Stimulated activated CD8-positive, alpha-beta memory T cell treated with anti-CD3 and anti-CD28 coated beads, Interleukin-12 subunit alpha, Interleukin-12 subunit beta, amount 100 ng/mL, for 24 hours (primary cell): ENCODE results near the gene TOE1.
"Not testable (repeated sequence)": the region's sequence is repeated elsewhere in the genome, so short reads cannot be mapped to it uniquely, and the experiment has no call there.

Experiments used
- DNase-seq: peaks from one replicate; pipeline ENCODE4 v3.0.0-alpha.2; 2020; ENCODE audit errors: extremely low read depth

The TOE1 gene

DNA sequence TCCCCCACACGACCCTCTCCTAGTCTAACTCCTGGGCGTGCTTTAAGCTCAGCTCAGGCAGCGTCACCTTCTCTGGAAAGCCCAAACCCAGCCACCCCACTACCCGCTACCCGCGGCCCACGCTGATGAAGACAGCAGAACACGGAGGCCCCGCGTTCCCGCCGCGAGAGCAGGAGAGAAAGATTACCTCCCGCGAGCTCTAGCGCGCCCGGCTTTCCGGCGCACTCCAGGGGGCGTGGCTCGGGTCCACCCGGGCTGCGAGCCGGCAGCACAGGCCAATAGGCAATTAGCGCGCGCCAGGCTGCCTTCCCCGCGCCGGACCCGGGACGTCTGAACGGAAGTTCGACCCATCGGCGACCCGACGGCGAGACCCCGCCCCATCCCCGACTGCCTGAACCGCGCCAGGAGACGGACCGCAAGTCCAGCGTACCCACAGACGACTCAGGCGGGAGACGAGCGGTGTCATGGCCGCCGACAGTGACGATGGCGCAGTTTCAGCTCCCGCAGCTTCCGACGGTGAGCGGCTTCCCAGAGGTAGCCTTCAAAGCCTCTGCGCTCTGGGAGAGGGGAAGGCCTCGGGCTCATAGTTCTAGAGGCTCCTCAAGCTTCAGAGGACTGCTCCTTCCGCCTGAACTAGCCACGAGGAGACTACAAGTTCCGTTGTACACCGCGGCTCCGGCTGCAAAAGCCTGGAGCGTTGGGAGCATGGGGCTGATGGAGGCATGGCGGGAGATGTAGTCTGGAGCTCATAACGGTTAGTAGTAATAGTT lies at the start of gene TOE1, which contains the start of gene MUTYH:
Gene TOE1, plus strand, starts transcription at position 382 of the 770 bp plus-strand sequence. Its CDS starts 83 bp downstream, at position 465.
Gene MUTYH, minus strand, starts transcription at position 652 of the 770 bp plus-strand sequence. CDS start 5,935 bp downstream, outside the sequence.
- peak; percentile 90 for DNase-seq

DNA sequence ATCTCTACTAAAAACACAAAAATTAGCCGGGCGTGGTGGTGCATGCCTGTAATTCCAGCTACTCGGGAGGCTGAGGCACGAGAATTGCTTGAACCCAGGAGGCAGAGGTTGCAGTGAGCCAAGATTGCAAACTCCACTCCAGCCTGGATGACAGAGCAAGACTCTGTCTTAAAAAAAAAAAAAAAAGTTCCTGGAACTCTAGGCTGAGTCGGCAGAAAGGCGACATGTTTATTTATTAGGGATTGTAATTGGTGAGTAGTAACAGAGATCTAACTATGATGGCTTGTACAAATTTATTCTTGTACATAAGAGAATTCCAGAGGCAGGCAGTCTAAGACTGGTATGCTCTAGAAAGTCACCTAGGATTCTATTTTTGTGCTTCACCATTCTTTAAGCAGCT lies 49.0 kb upstream of the TOE1 start:
- not testable (repeated sequence) for DNase-seq

DNA sequence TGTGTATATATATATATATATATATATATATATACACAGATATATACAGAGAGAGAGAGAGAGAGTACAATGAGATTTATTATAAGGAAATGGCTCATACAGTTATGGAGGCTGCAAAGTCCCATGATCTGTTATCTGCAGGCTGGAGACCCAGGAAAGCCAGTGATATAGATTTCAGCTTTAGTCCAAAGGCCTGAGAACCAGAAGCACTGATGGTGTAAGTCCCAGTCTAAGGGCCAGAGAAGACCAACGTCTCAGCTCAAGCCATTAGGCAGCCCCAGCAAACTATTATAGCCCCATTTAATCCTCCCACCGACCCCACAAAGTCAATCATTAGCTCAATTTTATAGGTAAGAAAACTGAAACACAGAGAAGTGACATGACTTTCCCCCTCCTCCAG lies 48.3 kb upstream of the TOE1 start:
- no peak for DNase-seq

DNA sequence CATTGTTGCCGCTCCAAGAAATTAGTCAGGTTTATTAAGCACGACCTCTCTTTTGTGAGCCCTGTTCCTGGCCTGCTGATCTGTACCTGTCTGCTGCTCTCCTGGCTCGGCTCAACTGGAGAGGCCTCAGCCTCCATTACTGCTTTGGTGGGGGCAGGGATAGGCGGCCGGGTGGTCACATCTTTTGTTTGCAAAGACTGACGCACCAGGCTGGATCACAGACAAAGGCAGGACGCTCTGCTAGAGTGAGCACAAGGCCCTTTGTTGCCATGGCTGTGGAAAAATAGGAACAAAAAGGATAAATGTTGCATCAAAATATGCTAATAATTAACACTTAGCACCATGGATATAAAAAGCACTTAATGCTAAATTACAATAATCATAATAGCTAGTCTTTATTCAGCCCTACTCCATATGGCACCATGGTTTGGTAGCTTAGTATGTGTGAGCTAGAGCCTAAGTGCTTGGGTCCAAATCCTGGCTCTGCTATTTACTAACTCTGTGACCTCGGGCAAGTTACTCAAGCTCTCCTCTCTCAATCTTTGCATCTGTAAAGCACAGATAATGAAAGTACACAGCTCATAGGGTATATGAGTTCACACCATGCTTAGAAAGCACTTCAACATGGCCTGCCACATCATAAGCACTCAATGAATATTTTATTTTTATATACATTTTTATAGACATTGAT lies 42.2 kb upstream of the TOE1 start:
- no peak for DNase-seq

DNA sequence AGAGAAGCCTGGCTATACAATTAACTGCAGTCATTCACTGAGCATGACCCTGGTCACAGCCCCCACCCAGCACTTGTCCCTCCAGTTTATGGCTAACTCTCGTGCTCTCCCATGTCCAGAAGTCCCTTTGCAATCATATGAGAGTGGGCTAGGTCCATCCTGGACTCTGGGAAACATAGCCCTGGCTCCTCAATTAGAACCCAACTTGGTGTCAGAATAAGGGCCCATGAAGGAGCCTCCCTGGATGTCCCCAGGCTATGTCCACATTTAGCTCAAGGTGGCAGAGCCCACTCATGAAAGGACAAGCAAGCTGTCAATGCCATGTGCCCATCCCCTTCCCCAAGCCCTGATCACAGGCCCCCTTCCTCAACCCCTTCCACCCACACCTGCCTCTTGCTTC lies 40.7 kb upstream of the TOE1 start:
- no peak for DNase-seq

DNA sequence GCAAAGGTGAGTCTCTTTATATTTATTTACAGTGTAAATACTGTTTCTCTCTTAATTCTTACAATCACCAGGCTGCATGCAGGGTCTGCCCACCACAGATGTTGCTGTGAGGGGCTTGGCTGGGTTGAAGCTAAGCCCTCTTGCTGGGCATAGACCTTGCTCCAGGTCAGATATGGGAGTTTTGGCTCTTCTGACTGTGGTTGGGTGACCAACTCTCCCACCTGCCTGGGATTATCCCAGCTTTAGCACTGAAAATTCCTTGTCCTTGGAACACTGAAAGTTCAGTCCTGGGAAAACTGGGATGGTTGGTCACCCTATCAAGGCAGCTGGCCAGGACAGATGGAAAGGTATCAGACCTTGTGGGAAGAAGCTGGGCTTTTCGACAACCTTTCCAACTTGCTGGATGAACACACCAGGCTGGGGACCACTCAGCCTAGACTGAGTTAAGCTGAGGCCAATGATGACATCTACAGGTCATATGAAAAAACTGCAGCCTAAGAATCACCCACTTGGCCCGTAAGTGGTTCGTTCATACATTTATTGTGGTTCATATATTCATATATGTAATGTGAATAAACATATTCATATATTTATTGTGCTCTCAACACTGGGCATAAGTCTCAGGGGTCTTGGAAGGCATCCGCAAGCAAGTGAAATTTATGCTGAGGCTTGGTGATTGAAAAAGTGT lies 39.8 kb upstream of the TOE1 start:
- no peak for DNase-seq

DNA sequence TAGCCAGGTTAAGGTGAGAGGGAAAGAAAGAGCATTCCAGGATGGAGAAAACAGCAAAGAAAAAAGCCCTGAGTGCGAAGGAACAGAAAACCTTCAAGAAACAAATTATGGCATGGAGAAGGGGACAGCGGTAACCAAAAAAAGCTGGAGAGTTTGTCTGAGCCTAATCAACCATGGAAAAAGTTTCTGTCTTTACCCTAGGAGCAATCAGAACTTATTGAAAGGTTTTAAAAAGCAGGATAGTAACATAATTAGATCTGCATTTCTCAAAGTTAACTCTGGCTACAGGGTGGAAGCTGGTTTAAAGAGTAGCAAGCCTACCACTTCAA lies 39.3 kb upstream of the TOE1 start:
- no peak for DNase-seq

DNA sequence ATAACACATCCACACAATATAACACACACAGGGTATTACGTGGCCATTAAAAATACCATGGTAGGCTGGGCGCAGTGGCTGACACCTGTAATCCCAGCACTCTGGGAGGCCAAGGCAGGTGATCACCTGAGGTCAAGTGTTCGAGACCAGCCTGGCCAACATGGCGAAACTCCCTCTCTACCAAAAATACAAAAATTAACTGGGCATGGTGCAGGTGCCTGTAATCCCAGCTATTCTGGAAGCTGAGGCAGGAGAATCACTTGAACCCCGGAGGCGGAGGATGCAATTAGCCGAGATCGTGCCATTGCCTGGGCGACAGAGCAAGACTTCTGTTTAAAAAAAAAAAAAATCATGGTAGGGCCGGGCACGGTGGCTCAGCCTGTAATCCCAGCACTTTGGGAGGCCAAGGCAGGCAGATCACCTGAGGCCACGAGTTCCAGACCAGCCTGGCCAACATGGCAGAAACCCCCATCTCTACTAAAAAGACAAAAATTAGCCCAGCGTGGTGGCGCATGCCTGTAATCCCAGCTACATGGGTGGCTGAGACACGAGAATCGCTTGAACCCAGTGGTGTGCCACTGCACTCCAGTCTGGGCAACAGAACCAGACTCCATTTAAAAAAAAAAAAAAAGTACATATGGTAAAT lies 37.3 kb upstream of the TOE1 start:
- no peak for DNase-seq

DNA sequence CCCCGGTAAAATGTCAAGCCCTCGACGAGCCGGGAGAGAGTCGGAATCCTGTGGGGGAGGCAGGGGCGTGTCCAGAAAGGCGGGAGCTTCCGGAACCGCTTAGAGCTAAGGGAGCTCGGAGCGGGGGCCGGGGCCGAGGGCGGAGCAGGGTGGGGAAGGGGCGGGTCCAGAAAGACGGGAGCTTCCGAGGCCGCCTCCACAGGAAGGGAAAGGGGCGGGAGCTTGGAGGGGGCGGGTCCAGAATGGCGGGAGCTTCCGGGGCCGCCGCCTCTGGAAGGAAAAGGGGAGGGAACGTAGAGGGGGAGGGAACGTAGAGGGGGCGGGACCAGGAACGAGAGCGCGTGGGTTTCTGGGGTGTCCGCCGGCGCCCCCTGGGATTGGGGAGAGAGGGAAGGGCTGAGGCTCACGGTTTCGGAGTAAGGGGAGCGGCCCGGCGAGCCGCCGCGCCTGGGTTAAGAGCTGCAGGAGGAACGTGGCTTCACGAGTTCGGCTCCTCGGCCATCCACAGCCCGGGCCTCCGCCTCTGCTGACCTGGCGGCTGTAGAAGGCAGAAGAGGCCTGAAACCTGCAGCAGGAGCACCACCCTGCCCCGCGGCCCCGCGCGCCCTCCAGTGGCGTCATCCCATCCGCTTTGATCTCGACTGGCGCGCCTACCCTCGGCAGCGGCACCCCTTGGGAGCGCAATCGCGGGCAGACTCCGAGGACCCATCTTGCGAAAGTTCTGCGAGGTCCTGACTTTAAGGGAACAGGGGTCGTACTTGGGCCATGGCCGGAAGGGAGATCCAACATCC lies 36.3 kb upstream of the TOE1 start:
- peak; percentile 97 for DNase-seq

DNA sequence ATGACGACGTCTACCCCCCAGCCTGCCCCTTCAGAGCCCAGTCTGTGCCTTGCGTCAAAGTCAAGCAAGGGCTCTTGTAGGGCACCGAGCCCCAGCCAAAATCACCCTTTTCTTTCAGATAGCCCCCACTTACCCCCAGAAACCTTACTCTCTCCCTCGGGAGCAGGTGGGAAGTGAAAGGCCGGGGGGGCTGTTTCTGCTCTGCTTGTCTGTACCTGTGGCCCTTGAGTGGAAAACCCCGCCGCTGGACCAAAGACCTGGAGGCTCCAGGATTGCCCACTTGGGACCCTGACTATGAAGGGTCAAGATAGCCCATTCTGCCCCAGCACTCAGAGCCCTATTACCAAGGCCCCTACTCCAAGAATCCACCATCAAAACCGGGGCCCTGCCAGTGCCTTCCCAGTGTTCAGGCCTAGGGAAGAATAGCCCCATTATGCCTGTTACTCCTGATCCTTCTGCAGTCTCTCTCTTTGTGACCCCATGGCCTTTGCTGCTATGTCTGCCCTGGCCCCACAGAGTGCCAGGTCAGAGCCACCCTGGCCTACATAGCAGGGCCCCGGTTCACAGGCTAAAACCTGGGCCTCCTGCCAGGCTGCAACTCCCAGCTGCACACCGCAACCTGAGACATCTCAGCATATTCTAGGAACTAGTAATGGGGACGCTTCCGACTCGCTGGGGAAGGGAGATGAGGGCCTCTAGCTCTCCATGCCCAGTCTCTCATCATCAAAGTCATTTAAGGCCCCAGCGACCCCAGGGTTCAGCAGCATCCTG lies 35.5 kb upstream of the TOE1 start:
- no peak for DNase-seq

DNA sequence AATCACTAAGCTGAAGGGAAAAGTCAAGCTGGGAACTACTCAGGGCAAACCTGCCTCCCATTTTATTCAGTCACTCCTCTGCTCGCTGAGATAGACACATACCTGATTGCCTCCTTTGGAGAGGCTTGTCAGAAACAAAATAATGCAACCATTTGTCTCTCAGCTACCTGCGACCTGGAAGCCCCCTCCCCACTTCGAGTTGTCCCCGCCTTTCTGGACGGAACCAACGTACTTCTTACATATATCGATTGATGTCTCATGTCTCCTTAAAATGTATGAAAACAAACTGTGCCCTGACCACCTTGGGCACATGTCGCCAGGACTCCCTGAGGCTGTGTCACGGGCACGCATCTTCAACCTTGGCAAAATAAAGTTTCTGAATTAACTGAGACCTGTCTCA lies 34.7 kb upstream of the TOE1 start:
- no peak for DNase-seq

DNA sequence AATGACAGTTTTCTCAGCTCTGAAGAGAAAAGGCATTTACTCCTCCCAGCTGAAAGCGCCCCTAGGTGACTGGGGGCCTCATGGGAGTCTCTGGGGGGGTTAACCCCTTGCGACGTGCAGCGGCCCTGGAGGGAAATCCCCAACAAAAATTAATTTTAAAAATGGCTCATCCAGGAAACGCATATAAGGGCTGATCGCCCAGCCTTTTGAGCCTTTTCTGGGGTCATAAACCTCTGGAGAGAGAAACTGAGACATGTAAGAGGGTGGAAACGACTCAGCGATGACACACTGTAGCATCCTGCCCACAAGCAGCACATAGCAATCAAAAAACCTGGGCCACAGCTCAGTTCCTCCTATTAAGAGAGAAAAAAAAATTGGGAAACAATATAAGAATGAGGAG lies 33.7 kb upstream of the TOE1 start:
- no peak for DNase-seq

DNA sequence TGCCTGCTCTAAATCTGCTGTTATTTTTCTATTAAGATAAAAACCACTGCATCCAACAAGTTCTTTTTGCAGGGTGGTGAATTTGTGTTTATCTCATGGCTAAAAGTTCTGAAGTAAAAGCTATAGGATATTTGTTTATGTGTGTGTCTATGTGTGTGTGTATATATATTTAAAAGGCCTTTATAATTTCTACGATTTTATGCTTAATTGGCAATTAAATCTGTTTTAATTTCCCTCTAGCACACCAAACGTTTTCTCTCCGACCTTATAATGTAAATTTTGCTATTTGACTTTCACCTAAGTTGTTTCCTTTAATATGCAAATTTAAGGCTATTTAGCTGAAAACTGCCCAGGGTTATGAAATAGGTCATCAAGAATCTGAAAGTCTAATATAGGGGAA lies 33.1 kb upstream of the TOE1 start:
- no peak for DNase-seq

DNA sequence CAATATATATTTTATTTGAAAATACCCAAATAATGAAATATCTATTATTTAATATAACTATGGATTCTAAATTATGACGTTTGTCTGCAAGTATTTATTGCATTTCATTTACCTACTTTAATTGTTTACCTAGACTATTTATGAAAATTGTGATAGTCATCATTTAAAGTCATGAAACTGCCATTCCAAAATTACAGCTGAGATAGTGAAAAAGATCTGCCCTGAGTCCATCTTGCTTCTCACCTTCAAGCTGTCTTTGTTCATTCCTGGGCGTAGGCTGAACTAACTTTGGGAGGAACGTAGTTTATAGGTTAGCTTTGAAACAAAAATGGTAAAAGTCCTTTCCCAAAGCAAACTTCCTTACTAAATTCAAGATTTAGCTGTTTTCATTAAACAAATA lies 25.7 kb upstream of the TOE1 start:
- no peak for DNase-seq

DNA sequence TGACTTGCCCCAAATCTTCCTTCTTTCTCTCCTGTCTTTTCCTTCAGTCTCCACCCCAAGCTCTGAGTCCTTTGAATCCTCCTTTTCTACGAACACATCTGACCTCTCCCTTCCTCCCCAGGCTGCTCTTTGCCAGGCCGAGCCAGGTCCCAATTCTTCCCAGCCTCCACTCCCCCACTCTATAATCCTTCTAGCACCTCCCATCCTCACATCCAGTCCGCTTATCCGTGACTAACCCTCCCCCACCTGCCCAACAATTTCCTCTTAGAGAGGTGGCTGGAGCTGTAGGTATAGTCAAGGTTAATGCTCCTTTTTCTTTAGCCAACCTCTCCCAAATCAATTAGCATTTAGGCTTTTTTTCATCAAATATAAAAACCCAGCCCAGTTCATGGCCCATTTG lies 22.8 kb upstream of the TOE1 start:
- no peak for DNase-seq

DNA sequence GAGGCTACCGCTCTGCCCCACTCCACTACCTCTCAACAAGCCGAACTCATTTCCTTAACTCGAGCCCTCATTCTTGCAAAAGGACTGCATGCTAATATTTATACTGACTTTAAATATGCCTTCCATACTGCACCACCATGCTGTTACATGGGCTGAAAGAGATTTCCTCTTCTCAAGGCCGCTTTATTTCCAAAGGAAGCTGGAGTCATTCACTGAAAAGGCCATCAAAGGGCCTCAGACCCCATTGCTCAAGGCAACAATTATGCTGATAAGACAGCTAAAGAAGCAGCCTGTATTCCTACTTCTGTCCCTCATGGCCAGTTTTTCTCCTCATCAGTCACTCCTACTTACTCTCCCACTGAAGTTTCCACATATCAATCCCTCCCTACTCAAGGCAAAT lies 20.2 kb upstream of the TOE1 start:
- no peak for DNase-seq

DNA sequence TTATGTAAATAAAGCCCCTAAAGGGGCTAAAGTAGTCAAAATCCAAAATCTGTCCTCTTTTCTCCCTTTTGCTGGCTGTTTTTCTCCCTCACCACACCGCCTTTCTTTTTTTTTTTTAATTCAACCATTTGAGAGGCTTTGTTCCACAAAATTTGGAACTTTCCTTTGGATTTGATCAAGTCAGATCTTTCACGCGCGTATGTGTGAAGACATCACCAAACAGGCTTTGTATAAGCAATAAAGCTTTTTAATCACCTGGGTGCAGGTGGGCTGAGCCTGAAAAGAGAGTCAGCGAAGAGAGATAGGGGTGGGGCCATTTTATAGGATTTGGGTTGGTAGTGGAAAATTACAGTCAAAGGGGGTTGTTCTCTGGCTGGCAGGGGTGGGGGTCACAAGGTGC lies 18.5 kb upstream of the TOE1 start:
- no peak for DNase-seq

DNA sequence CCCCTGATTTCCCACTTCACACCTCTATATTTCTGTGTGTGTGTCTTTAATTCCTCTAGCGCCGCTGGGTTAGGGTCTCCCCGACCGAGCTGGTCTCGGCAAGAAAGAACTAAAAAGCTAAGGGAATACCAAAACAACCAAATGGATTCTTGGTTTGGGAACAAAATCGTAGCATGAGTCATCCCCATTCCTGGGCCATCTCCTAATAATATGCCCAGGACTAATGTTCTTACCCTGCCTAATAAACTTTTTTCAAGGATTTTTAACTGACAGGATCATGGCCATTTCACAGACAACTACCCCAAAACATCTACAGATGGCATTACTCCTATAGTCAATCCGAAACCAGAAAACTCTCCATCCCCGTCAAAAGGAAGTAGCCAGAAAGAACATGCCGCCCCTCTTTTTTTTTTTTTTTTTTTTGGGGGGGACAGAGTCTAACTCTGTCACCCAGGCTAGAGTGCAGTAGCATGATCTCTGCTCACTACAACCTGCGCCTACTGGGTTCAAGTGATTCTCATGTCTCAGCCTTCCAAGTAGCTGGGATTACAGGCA lies 17.4 kb upstream of the TOE1 start:
- DNase-seq: no peak

DNA sequence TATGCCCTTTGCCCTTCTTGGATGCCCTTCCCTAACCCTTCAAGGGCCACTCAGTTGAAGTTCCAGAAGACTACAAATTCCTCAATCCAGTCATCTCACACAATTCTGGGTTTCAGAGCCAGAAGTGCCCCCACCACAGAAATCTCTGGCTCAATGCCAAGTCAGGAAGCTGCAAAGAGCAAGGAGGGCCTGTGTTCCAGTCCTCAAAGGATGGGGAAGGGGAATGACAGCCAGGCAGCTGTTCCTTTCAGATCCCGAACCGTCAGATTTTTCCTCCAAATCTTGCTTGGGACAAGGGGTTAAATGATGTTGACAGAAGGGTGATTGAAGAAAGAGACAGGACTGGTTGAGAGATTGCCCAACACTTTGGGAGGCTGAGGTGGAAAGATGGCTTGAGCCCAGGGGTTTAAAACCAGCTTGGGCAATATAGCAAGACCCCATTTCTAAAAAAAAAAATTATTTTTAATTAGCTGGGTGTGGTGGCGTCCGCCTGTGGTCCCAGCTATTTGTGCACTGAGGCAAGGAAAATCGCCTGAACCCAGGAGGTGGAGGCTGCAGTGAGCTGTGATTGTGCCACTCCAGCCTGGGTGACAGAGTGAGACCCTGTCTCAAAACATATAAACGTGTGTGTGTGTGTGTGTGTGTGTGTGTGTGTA lies 14.0 kb upstream of the TOE1 start:
- DNase-seq: no peak
